SK-N-SH treated with all-trans-retinoic acid at 6 μM for 48 hours (cell line): Measurements from ENCODE around the gene FREM2.

Experiments used
- ARNTL ChIP-seq: fragments of 450-650 bp; formaldehyde crosslinking; IDR thresholded peaks from 2 replicates; pipeline ENCODE4 v1.5.0; 2020; ENCODE audit warnings: low read depth, mild to moderate bottlenecking, moderate library complexity, borderline replicate concordance
- BACH2 ChIP-seq: fragments of 250-450 bp; sonication (Bioruptor Pico); IDR thresholded peaks from 2 replicates; pipeline ENCODE4 v1.9.0; 2021; ENCODE audit warnings: mild to moderate bottlenecking, borderline replicate concordance
- CSRNP3 ChIP-seq: fragments of 250-450 bp; sonication (Bioruptor Pico); IDR thresholded peaks from 2 replicates; pipeline ENCODE4 v1.5.1; 2021; ENCODE audit warnings: mild to moderate bottlenecking, moderate library complexity
- ESRRG ChIP-seq: fragments of 250-450 bp; sonication (Bioruptor Pico); IDR thresholded peaks from 2 replicates; pipeline ENCODE4 v1.6.1; 2021; ENCODE audit warnings: mild to moderate bottlenecking
- OSR1 ChIP-seq: fragments of 250-450 bp; sonication (Bioruptor Pico); IDR thresholded peaks from 2 replicates; pipeline ENCODE4 v1.8.0; 2022; ENCODE audit warnings: moderate library complexity, mild to moderate bottlenecking, inconsistent platforms
- PATZ1 ChIP-seq: fragments of 250-450 bp; sonication (Bioruptor Pico); IDR thresholded peaks from 2 replicates; pipeline ENCODE4 v1.8.0; 2020; ENCODE audit warnings: mild to moderate bottlenecking, moderate library complexity, borderline replicate concordance
- TCF4 ChIP-seq: fragments of 250-450 bp; sonication (Bioruptor Pico); IDR thresholded peaks from 2 replicates; pipeline ENCODE4 v1.8.0; 2021; ENCODE audit warnings: mild to moderate bottlenecking, moderate library complexity, borderline replicate concordance
- ZC3H10 ChIP-seq: fragments of 250-450 bp; sonication (Bioruptor Pico); IDR thresholded peaks from 2 replicates; pipeline ENCODE4 v1.5.1; 2021; ENCODE audit warnings: mild to moderate bottlenecking, moderate library complexity
- ZNF565 ChIP-seq: fragments of 450-650 bp; formaldehyde crosslinking; conservative IDR thresholded peaks from 2 replicates; pipeline ENCODE4 v1.5.0; 2020; ENCODE audit warnings: low read depth, mild to moderate bottlenecking, moderate library complexity
- ZNF8 ChIP-seq: fragments of 450-650 bp; formaldehyde crosslinking; IDR thresholded peaks from 2 replicates; pipeline ENCODE4 v1.5.0; 2020; ENCODE audit warnings: mild to moderate bottlenecking, moderate library complexity

- TF ChIP-seq ZNF565 (CRISPR knock-in tag) (no peak), ZNF8 (no peak), CSRNP3 (no peak), PATZ1 (no peak), ZC3H10 (no peak), ESRRG (no peak), TCF4 (CRISPR knock-in tag) (no peak), BACH2 (CRISPR knock-in tag) (no peak), OSR1 (CRISPR knock-in tag) (no peak), ARNTL (CRISPR knock-in tag) (no peak)
Measured at GRCh38 chr13:38819596-38819995, 132.7 kb downstream of the FREM2 start.
